C4-2B (cell line): ENCODE measurements around the gene IGFBP4.
"Not testable (repeated sequence)": the region's sequence is repeated elsewhere in the genome, so short reads cannot be mapped to it uniquely, and the experiment has no call there.

Experiments used
- ZFX ChIP-seq: fragments of 450-650 bp; IDR thresholded peaks from 2 replicates; pipeline ENCODE4 v1.6.1; 2017
- TF ChIP-seq, protein P1 (sequence below): fragments of 450-650 bp; conservative IDR thresholded peaks from 2 replicates; pipeline ENCODE4 v1.5.1; 2017; ENCODE audit warnings: mild to moderate bottlenecking

GRCh38 chr17:40409540-40409939 is 33.7 kb upstream of the IGFBP4 start:
- TF ChIP-seq, protein P1, sequence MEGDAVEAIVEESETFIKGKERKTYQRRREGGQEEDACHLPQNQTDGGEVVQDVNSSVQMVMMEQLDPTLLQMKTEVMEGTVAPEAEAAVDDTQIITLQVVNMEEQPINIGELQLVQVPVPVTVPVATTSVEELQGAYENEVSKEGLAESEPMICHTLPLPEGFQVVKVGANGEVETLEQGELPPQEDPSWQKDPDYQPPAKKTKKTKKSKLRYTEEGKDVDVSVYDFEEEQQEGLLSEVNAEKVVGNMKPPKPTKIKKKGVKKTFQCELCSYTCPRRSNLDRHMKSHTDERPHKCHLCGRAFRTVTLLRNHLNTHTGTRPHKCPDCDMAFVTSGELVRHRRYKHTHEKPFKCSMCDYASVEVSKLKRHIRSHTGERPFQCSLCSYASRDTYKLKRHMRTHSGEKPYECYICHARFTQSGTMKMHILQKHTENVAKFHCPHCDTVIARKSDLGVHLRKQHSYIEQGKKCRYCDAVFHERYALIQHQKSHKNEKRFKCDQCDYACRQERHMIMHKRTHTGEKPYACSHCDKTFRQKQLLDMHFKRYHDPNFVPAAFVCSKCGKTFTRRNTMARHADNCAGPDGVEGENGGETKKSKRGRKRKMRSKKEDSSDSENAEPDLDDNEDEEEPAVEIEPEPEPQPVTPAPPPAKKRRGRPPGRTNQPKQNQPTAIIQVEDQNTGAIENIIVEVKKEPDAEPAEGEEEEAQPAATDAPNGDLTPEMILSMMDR = not testable (repeated sequence)
- TF ChIP-seq ZFX = not testable (repeated sequence)
